GM23338 (cell line): Measurements from ENCODE around the gene ABHD16A. TPM values are rescaled to one million over a fixed set of nuclear protein-coding genes. Genes with fewer than 3 reads are reported as not detected.
A peak's percentile ranks its signal among the peaks of the same experiment; 100 is the strongest.

Source experiments
- ATAC-seq: fragments of 200-7000 bp; cut with Tn5 transposase; 3 replicates; pipeline ENCODE4 v1.9.1; 2020
- DNase-seq: peaks from one replicate; pipeline ENCODE4 v3.0.0-alpha.2; 2015; ENCODE audit warnings: low spot score
- H2AFZ ChIP-seq: fragments of 200-600 bp; sonication (generic); 2 replicates; pipeline ENCODE4 v1.8.0; 2016; ENCODE audit warnings: antibody characterized with exemption, mild to moderate bottlenecking, moderate library complexity
- H3F3A ChIP-seq: fragments of 200-600 bp; sonication (generic); replicated peaks from 2 replicates; pipeline ENCODE4 v1.8.0; 2017; ENCODE audit warnings: antibody characterized with exemption, mixed run types, low read depth
- H3K27ac ChIP-seq: fragments of 200-600 bp; sonication (generic); 2 replicates; pipeline ENCODE4 v1.6.1; 2016; ENCODE audit warnings: low read depth
- H3K27me3 ChIP-seq: fragments of 200-600 bp; sonication (generic); 2 replicates; pipeline ENCODE4 v1.8.0; 2016; ENCODE audit warnings: mild to moderate bottlenecking, mixed run types, moderate library complexity; ENCODE audit not compliant: insufficient read depth
- H3K36me3 ChIP-seq: fragments of 200-600 bp; sonication (generic); 2 replicates; pipeline ENCODE4 v1.8.0; 2016; ENCODE audit warnings: mild to moderate bottlenecking; ENCODE audit not compliant: insufficient read depth
- H3K4me1 ChIP-seq: fragments of 200-600 bp; sonication (generic); 2 replicates; pipeline ENCODE4 v1.8.0; 2016; ENCODE audit warnings: mild to moderate bottlenecking, moderate library complexity; ENCODE audit not compliant: insufficient read depth
- H3K4me2 ChIP-seq: fragments of 200-600 bp; sonication (generic); 2 replicates; pipeline ENCODE4 v1.7.1; 2017; ENCODE audit warnings: mixed run types
- H3K4me3 ChIP-seq: fragments of 200-600 bp; sonication (generic); 2 replicates; pipeline ENCODE4 v1.6.1; 2016; ENCODE audit warnings: mixed run types
- H3K79me2 ChIP-seq: fragments of 200-600 bp; sonication (generic); replicated peaks from 2 replicates; pipeline ENCODE4 v1.8.0; 2017; ENCODE audit warnings: mild to moderate bottlenecking; ENCODE audit not compliant: insufficient read depth
- H3K9me2 ChIP-seq: fragments of 200-600 bp; sonication (generic); 2 replicates; pipeline ENCODE4 v1.8.0; 2017; ENCODE audit not compliant: insufficient read depth
- H4K20me1 ChIP-seq: fragments of 200-600 bp; sonication (generic); replicated peaks from 2 replicates; pipeline ENCODE4 v1.8.0; 2017; ENCODE audit warnings: mild to moderate bottlenecking; ENCODE audit not compliant: insufficient read depth
- H3K27ac Mint-ChIP-seq: 2 replicates; pipeline ENCODE4 v1.8.0; 2020; ENCODE audit warnings: inconsistent platforms, mild to moderate bottlenecking, moderate library complexity, mixed read lengths
- H3K27me3 Mint-ChIP-seq: 3 replicates; pipeline ENCODE4 v1.8.0; 2022; ENCODE audit warnings: low read depth, mild to moderate bottlenecking, moderate library complexity, mixed read lengths, inconsistent platforms; ENCODE audit not compliant: insufficient read depth, poor library complexity
- H3K36me3 Mint-ChIP-seq: 3 replicates; pipeline ENCODE4 v1.8.0; 2021; ENCODE audit warnings: low read depth, mild to moderate bottlenecking, inconsistent platforms, moderate library complexity, mixed read lengths
- H3K4me1 Mint-ChIP-seq: 3 replicates; pipeline ENCODE4 v1.8.0; 2020; ENCODE audit warnings: mild to moderate bottlenecking, inconsistent platforms, mixed read lengths
- H3K4me3 Mint-ChIP-seq: 3 replicates; pipeline ENCODE4 v1.8.0; 2021; ENCODE audit warnings: moderate library complexity, mild to moderate bottlenecking, inconsistent platforms, mixed read lengths
- H3K9me3 Mint-ChIP-seq: 3 replicates; pipeline ENCODE4 v1.8.0; 2020; ENCODE audit warnings: moderate library complexity, mild to moderate bottlenecking, inconsistent platforms, mixed read lengths
- EZH2 ChIP-seq: fragments of 200-600 bp; sonication (generic); IDR thresholded peaks from one replicate; pipeline ENCODE4 v1.8.0; 2017; ENCODE audit warnings: antibody characterized with exemption, mild to moderate bottlenecking, low read depth; ENCODE audit not compliant: unreplicated experiment
- EZH2phosphoT487 ChIP-seq: fragments of 200-600 bp; sonication (generic); IDR thresholded peaks from one replicate; pipeline ENCODE4 v1.8.1; 2018; ENCODE audit warnings: antibody characterized with exemption; ENCODE audit not compliant: unreplicated experiment
- JUNB ChIP-seq: IDR thresholded peaks from one replicate; pipeline ENCODE4 v1.6.1; 2016; ENCODE audit warnings: antibody characterized with exemption; ENCODE audit not compliant: unreplicated experiment
- NANOG ChIP-seq: IDR thresholded peaks from 2 replicates; pipeline ENCODE4 v1.6.1; 2016; ENCODE audit warnings: antibody characterized with exemption, borderline replicate concordance
- POLR2AphosphoS5 ChIP-seq: IDR thresholded peaks from 2 replicates; pipeline ENCODE4 v1.6.1; 2016; ENCODE audit warnings: antibody characterized with exemption, low read depth
- STAT1 ChIP-seq: IDR thresholded peaks from one replicate; pipeline ENCODE4 v1.6.1; 2016; ENCODE audit warnings: antibody characterized with exemption; ENCODE audit not compliant: unreplicated experiment
- ZNF114 ChIP-seq: fragments of 250-450 bp; sonication (Bioruptor Pico); IDR thresholded peaks from 2 replicates; pipeline ENCODE4 v1.5.0; 2020; ENCODE audit warnings: mild to moderate bottlenecking, moderate library complexity
- ZNF331 ChIP-seq: fragments of 250-450 bp; sonication (Bioruptor Pico); IDR thresholded peaks from 2 replicates; pipeline ENCODE4 v1.5.0; 2020; ENCODE audit warnings: low read depth, mild to moderate bottlenecking, moderate library complexity
- polyA plus RNA-seq: library from polyadenylated mRNA; unstranded; fragments of >200 nt; fragmentation: Nextera tagmentation; extraction: Ambion mirVana; gene quantifications from 2 replicates; pipeline ENCODE4 v1.2.1, GENCODE V29; 2016
- total RNA-seq: library from RNA; depleted of rRNA; stranded (reverse); fragments of >200 nt; shearing (Covaris generic); gene quantifications from 2 replicates; pipeline ENCODE4 v1.2.3, GENCODE V29; 2014
- TF ChIP-seq, protein P1 (sequence below), 2 experiments: fragments of 200-600 bp in 1 of 2; sonication (generic) in 1 of 2; conservative IDR thresholded peaks; 2 replicates each; pipeline versions ENCODE4 v1.5.1 to v1.6.1; 2016 to 2017; ENCODE audit warnings: antibody characterized with exemption in 2 of 2, low read depth in 2 of 2, mild to moderate bottlenecking in 2 of 2, moderate library complexity in 1 of 2
- TF ChIP-seq, protein P2 (sequence below): IDR thresholded peaks from 2 replicates; pipeline ENCODE4 v1.6.1; 2016; ENCODE audit warnings: antibody characterized with exemption
- TF ChIP-seq, protein P3 (sequence below): IDR thresholded peaks from one replicate; pipeline ENCODE4 v1.6.1; 2018; ENCODE audit warnings: antibody characterized with exemption; ENCODE audit not compliant: unreplicated experiment

ABHD16A gene
- total and polyA plus RNA-seq, 2 experiments from 2014 or later, result 26.9 to 37.0 TPM

DNA sequence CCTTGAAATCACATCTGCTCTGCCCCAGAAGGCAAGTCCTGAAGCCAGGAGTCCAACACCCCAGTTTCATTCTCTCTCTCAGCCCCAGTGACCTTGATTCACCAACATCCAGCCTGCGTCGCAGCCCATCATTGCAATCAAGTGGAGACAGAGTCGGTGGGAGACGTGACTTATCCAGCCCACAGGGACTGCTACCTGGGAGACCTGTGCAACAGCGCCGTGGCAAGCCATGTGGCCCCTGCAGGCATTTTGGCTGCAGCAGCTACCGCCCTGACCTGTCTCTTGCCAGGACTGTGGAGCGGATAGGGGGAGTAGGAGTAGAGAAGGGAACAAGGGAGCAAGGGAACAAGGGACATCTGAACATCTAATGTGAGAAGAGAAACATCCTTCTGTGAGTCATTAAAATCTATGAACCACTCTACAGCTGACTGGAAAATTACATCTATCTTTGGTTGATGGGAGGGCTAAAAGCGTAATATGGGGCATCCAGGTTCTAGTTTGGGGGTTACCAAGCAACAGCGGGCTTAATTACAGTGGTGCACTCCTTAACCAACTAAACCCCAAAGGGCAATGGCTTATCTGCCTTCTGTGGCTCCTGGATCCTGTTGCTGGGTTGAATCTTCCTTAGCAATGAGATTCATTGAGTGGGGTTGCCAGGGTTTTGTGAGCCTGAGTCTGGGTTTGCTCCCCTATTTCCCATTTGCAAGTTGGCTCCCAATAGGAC, 14.5 kb upstream of the ABHD16A start (continued):
- TF ChIP-seq, protein P1, sequence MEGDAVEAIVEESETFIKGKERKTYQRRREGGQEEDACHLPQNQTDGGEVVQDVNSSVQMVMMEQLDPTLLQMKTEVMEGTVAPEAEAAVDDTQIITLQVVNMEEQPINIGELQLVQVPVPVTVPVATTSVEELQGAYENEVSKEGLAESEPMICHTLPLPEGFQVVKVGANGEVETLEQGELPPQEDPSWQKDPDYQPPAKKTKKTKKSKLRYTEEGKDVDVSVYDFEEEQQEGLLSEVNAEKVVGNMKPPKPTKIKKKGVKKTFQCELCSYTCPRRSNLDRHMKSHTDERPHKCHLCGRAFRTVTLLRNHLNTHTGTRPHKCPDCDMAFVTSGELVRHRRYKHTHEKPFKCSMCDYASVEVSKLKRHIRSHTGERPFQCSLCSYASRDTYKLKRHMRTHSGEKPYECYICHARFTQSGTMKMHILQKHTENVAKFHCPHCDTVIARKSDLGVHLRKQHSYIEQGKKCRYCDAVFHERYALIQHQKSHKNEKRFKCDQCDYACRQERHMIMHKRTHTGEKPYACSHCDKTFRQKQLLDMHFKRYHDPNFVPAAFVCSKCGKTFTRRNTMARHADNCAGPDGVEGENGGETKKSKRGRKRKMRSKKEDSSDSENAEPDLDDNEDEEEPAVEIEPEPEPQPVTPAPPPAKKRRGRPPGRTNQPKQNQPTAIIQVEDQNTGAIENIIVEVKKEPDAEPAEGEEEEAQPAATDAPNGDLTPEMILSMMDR (conservative IDR thresholded peaks at IDR 0.05; ENCODE audit: low read depth in 2 of 2), result peak; percentile 64 to 67
- TF ChIP-seq, protein P2, sequence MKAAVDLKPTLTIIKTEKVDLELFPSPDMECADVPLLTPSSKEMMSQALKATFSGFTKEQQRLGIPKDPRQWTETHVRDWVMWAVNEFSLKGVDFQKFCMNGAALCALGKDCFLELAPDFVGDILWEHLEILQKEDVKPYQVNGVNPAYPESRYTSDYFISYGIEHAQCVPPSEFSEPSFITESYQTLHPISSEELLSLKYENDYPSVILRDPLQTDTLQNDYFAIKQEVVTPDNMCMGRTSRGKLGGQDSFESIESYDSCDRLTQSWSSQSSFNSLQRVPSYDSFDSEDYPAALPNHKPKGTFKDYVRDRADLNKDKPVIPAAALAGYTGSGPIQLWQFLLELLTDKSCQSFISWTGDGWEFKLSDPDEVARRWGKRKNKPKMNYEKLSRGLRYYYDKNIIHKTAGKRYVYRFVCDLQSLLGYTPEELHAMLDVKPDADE, result no peak
- TF ChIP-seq EZH2phosphoT487 (no peak), POLR2AphosphoS5 (no peak), ZNF114 (CRISPR knock-in tag) (no peak), ZNF331 (CRISPR knock-in tag) (no peak), JUNB (no peak), NANOG (no peak)
- TF ChIP-seq, protein P3, sequence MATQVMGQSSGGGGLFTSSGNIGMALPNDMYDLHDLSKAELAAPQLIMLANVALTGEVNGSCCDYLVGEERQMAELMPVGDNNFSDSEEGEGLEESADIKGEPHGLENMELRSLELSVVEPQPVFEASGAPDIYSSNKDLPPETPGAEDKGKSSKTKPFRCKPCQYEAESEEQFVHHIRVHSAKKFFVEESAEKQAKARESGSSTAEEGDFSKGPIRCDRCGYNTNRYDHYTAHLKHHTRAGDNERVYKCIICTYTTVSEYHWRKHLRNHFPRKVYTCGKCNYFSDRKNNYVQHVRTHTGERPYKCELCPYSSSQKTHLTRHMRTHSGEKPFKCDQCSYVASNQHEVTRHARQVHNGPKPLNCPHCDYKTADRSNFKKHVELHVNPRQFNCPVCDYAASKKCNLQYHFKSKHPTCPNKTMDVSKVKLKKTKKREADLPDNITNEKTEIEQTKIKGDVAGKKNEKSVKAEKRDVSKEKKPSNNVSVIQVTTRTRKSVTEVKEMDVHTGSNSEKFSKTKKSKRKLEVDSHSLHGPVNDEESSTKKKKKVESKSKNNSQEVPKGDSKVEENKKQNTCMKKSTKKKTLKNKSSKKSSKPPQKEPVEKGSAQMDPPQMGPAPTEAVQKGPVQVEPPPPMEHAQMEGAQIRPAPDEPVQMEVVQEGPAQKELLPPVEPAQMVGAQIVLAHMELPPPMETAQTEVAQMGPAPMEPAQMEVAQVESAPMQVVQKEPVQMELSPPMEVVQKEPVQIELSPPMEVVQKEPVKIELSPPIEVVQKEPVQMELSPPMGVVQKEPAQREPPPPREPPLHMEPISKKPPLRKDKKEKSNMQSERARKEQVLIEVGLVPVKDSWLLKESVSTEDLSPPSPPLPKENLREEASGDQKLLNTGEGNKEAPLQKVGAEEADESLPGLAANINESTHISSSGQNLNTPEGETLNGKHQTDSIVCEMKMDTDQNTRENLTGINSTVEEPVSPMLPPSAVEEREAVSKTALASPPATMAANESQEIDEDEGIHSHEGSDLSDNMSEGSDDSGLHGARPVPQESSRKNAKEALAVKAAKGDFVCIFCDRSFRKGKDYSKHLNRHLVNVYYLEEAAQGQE, result no peak

DNA sequence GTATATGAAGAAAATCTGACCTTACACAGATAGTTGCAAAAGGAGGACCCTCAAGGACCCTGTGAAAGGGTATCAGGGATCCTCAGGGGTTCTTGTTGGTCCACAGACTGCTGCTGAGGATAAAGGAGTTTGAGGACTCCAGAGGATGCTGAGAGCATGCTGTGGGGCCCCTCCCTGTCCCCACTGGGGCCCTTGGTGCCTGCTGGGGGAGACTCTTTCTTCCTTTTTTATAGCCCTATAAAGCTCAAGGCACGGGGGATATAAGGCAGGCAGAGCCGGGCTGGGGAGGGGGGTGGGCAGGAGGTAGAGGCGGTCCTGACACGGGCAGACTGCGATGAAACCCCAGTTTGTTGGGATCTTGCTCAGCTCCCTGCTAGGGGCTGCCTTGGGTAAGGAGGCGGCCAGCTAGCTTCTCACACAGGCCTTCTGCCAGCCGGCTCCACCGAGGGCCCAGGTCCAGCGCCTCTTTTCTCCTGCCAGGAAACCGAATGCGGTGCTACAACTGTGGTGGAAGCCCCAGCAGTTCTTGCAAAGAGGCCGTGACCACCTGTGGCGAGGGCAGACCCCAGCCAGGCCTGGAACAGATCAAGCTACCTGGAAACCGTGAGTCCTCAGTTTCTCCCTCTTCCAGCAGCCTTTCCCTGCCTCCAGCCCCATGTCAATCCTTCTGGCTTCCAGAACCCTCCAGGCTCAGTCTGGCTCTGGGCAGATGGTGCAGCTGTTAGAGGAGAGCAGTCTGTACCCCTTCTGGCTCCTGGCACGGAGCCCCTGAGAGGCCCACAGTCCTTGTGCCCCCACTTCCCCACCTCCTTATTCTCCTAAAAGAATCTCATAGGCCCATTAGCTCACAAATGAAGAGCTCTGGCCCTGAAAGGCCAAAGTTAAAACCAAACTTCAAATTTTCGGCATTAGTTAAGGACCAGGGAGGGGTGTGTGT, 12.2 kb upstream of the ABHD16A start, which contains the start of gene LY6G6D:
Gene LY6G6D (plus strand): TSS at position 327 of the 937 bp plus-strand sequence. CDS start 8 bp downstream, at position 335.
- peak within 1 kb of the TSS; percentile 71 for H3K4me2 ChIP-seq
- TF ChIP-seq NANOG (no peak), EZH2phosphoT487 (no peak), POLR2AphosphoS5 (no peak), EZH2 (no peak), STAT1 (no peak)
- TF ChIP-seq, protein P1 (conservative IDR thresholded peaks at IDR 0.05; ENCODE audit: low read depth in 2 of 2), result no peak

More for the DNA sequence above, 12.2 kb upstream of the ABHD16A start, which contains the start of gene LY6G6D:
- Histone ChIP-seq H3K36me3 (no peaks in the 10 kb centered on the region), H3K9me2 (no peaks in the 10 kb centered on the region), H4K20me1 (no peaks in the 10 kb centered on the region), H3K79me2 (no peaks in the 10 kb centered on the region), H2AFZ (peak within 1 kb of the TSS; percentile 100), H3K27ac (no peak within 1 kb of the TSS; the same call in 1 of the 2 replicates), H3K4me3 (no peak within 1 kb of the TSS), H3K27me3 (no peaks in the 10 kb centered on the region), H3K4me1 (peaks cover 34% of the 10 kb centered on the region), H3F3A (no peaks in the 10 kb centered on the region)
- Mint-ChIP-seq H3K27me3 (peaks cover 16% of the 10 kb centered on the region), H3K36me3 (no peaks in the 10 kb centered on the region; the same call in 2 of the 3 replicates), H3K9me3 (no peaks in the 10 kb centered on the region), H3K4me3 (no peak within 1 kb of the TSS), H3K27ac (peak within 1 kb of the TSS; percentile 69), H3K4me1 (peaks cover 45% of the 10 kb centered on the region)
- ATAC-seq (no peak), DNase-seq (peak; percentile 24)
